HepG2 (cell line): ENCODE data around the gene TSR1. TPM values are rescaled to one million over a fixed set of nuclear protein-coding genes. Genes with fewer than 3 reads are reported as not detected.

Source experiments
- ATAC-seq: fragments of 200-7000 bp; cut with Tn5 transposase; 3 replicates; pipeline ENCODE4 v1.9.1; 2020; ENCODE audit warnings: mild to moderate bottlenecking, moderate library complexity
- BruUV-seq: library from RNA; stranded (reverse); fragments of 400-500 nt; replicated peaks from 2 replicates; lab custom pipeline; 2021; lab: Mats Ljungman, UMichigan
- CTCF ChIA-PET: fragments of 300-600 bp; formaldehyde crosslinking; extraction: SDS; loops from one replicate; lab custom pipeline; 2021; ENCODE audit warnings: low total read pairs, inconsistent platforms, low intra/inter-chr PET ratio; lab: Yijun Ruan, JAX
- POLR2A ChIA-PET: fragments of 350-600 bp; sonication (Branson Sonifier 250); formaldehyde crosslinking; loops from one replicate; lab custom pipeline; 2020; ENCODE audit warnings: antibody characterized with exemption, inconsistent platforms; lab: Yijun Ruan, JAX
- DNase-seq: peaks from one replicate; pipeline ENCODE4 v3.0.0-alpha.2; 2015; ENCODE audit warnings: low spot score
- FAIRE-seq: peaks from 3 replicates; lab custom pipeline; 2011; peaks lifted over from hg19 to GRCh38; lab: Jason Lieb, UNC
- H2AFZ ChIP-seq: one replicate; pipeline ENCODE4 v1.6.1; 2011; ENCODE audit warnings: low read length, inconsistent platforms
- H3K27ac ChIP-seq: fragments of 300-600 bp; 3 replicates; pipeline ENCODE4 v1.8.0; 2011; ENCODE audit warnings: mixed run types, mild to moderate bottlenecking, mixed read lengths, low read length, inconsistent platforms; ENCODE audit not compliant: insufficient read depth; ENCODE audit errors: extremely low read length
- H3K27me3 ChIP-seq, 2 experiments: fragments of 200-600 bp in 1 of 2; 2 replicates in 1 of 2; 3 replicates in 1 of 2; pipeline versions ENCODE4 v1.6.0 to v1.8.0; 2011; ENCODE audit warnings: low read length in 2 of 2, mild to moderate bottlenecking in 2 of 2, moderate library complexity in 2 of 2, inconsistent platforms in 1 of 2; ENCODE audit not compliant: insufficient read depth in 2 of 2, control insufficient read depth in 1 of 2
- H3K36me3 ChIP-seq, 2 experiments: fragments of 200-600 bp in 1 of 2; replicated peaks in 1 of 2; 2 replicates in 1 of 2; 3 replicates in 1 of 2; pipeline versions ENCODE4 v1.5.1 to v1.8.0; 2011; ENCODE audit warnings: low read length in 2 of 2, inconsistent platforms in 1 of 2; ENCODE audit not compliant: insufficient read depth in 2 of 2, control insufficient read depth in 1 of 2
- H3K4me1 ChIP-seq: 2 replicates; pipeline ENCODE4 v1.5.1; 2012; ENCODE audit warnings: low read length, inconsistent platforms; ENCODE audit not compliant: insufficient read depth
- H3K4me2 ChIP-seq: 2 replicates; pipeline ENCODE4 v1.6.0; 2011; ENCODE audit warnings: low read depth, low read length, inconsistent platforms
- H3K4me3 ChIP-seq, 3 experiments: fragments of 200-600 bp in 1 of 3; sonication (generic), shearing (Covaris generic) in 1 of 3; replicated peaks in 1 of 3; 2 replicates each; pipeline ENCODE4 v1.5.1; 2011 to 2016; ENCODE audit warnings: low read length in 3 of 3, inconsistent platforms in 2 of 3, low read depth in 2 of 3, mild to moderate bottlenecking in 2 of 3, control low read depth in 1 of 3, mixed read lengths in 1 of 3; ENCODE audit not compliant: insufficient read depth in 1 of 3
- H3K79me2 ChIP-seq: one replicate; pipeline ENCODE4 v1.6.1; 2011; ENCODE audit warnings: low read length, inconsistent platforms; ENCODE audit not compliant: insufficient read depth
- H3K9ac ChIP-seq: 2 replicates; pipeline ENCODE4 v1.6.0; 2011; ENCODE audit warnings: mild to moderate bottlenecking, low read depth, low read length, inconsistent platforms; ENCODE audit not compliant: insufficient read depth
- H3K9me3 ChIP-seq: 2 replicates; pipeline ENCODE4 v1.5.1; 2012; ENCODE audit warnings: mild to moderate bottlenecking, low read length
- H4K20me1 ChIP-seq: 2 replicates; pipeline ENCODE4 v1.6.0; 2011; ENCODE audit warnings: inconsistent platforms, mild to moderate bottlenecking, low read length, moderate library complexity; ENCODE audit not compliant: insufficient read depth
- BCL6 ChIP-seq: IDR thresholded peaks from 2 replicates; pipeline ENCODE4 v1.6.1; 2016; ENCODE audit warnings: missing genetic modification reagents, missing compliant biosample characterization
- LCORL ChIP-seq, 2 experiments: fragments of 450-650 bp in 1 of 2; sonication (generic) in 1 of 2; formaldehyde crosslinking in 1 of 2; IDR thresholded peaks; 2 replicates each; pipeline versions ENCODE4 v1.5.0 to v1.6.1; 2017 to 2020; ENCODE audit warnings: antibody characterized with exemption in 1 of 2, missing genetic modification reagents in 1 of 2
- ZNF530 ChIP-seq: sonication (generic); formaldehyde crosslinking; IDR thresholded peaks from 2 replicates; pipeline ENCODE4 v1.5.0; 2020; ENCODE audit warnings: low read depth, mild to moderate bottlenecking, missing genetic modification reagents
- WGBS: methylation state at CpG from one replicate; pipeline ENCODE4 v1.1.6; 2017; ENCODE audit warnings: low lambda C conversion rate; 5-methylcytosine and 5-hydroxymethylcytosine counted together
- in situ Hi-C: cut with HindIII; loops from 2 replicates; pipeline ENCODE4 v1.10.0; 2017; ENCODE audit warnings: low pct_unique_long_range_greater_than_20kb; ENCODE audit not compliant: extremely low pct_ligation_motif_present
- intact Hi-C: fragments of 100-400 bp; cut with micrococcal nuclease; formaldehyde crosslinking; loops from one replicate; pipeline ENCODE4 v1.10.0; 2022; ENCODE audit not compliant: unreplicated experiment
- polyA plus RNA-seq, 8 experiments: library from polyadenylated mRNA; depleted of rRNA in 3 of 8; stranded (reverse) in 7 of 8; unstranded in 1 of 8; fragments of >200 nt; fragmentation: Illumina TruSeq in 4 of 8; extraction: Trizol in 4 of 8; gene quantifications; 2 replicates each; pipeline versions ENCODE4 v1.2.1 to v1.2.3, GENCODE V29; 2011 to 2016; ENCODE audit warnings: low read depth in 4 of 8, missing spikeins in 1 of 8, mixed read lengths in 1 of 8; ENCODE audit not compliant: insufficient read depth in 1 of 8
- total RNA-seq, 5 experiments: library from RNA; depleted of rRNA; stranded (reverse); fragments of >200 nt; fragmentation: Illumina TruSeq; extraction: Trizol; gene quantifications; 2 replicates each; pipeline ENCODE4 v1.2.3, GENCODE V29; 2016; ENCODE audit warnings: low read depth in 1 of 5
- TF ChIP-seq, protein P1 (sequence below): sonication (generic); formaldehyde crosslinking; IDR thresholded peaks from 2 replicates; pipeline ENCODE4 v1.8.1; 2023; ENCODE audit warnings: mild to moderate bottlenecking, inconsistent platforms, moderate library complexity, missing genetic modification reagents, borderline replicate concordance
- TF ChIP-seq, protein P2 (sequence below): sonication (generic); formaldehyde crosslinking; IDR thresholded peaks from 2 replicates; pipeline ENCODE4 v1.4.0; 2020; ENCODE audit warnings: missing genetic modification reagents, borderline replicate concordance
- TF ChIP-seq, protein P3 (sequence below): sonication (generic); formaldehyde crosslinking; IDR thresholded peaks from 2 replicates; pipeline ENCODE4 v1.4.0; 2020; ENCODE audit warnings: missing genetic modification reagents
- TF ChIP-seq, protein P4 (sequence below): sonication (generic); formaldehyde crosslinking; IDR thresholded peaks from 2 replicates; pipeline ENCODE4 v1.4.0; 2020; ENCODE audit warnings: missing genetic modification reagents, borderline replicate concordance

TSR1 gene
- total and polyA plus RNA-seq, 2 of the 13 experiments (the other 11 are each of a cell fraction or from before 2014, with no cell fraction given) = 7.1 to 65.8 TPM

DNA sequence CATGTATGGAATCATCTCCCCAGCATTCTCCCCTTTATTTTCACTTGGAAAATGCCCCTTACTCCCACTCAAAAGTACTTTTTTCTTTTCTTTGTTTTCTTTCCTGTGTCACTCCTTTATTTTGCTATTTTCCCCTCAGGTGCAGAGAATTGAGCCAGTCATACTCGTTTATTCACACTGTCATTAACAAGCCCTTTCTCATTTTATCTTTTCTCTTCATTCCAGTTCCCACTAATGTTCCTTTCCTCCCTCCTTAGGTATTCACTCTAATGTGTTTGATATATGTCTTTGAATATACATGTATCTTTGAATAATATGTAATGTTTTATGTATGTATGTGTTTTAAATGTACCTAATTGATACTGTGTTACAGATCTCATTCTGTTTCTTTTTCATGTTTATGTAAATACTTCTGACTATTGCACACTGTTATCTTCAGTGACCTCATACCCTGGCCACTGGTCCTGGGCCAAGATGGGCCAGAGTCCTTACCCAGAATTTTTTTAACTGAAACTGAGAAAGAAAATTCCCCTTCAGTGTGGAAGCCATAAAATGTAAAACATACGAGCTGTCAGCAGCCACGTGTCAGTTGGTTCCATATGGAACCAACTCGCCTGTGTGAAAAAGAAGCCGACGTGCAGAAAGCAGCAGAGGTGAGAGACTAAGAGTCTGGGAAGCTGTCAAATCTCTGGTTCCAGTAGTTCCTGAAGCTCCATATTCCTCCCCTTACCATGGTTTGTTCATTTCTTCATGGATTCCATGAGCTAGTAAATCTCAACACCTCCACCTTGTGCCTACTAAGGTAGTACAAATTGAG is 26.7 kb downstream of the TSR1 start:
- Histone ChIP-seq H3K27ac (no peak overlapping the region), H3K36me3 (no peaks in the 10 kb centered on the region), H2AFZ (no peak overlapping the region), H3K4me3 (no peak overlapping the region), H4K20me1 (no peaks in the 10 kb centered on the region), H3K9ac (no peak overlapping the region), H3K79me2 (no peaks in the 10 kb centered on the region), H3K4me2 (no peak overlapping the region), H3K27me3 (no peaks in the 10 kb centered on the region), H3K4me1 (peaks cover 11% of the 10 kb centered on the region; the same call in 1 of the 2 replicates), H3K9me3 (no peaks in the 10 kb centered on the region)
- in situ Hi-C loops (no loop called here), intact Hi-C loops (no loop called here)
- 81% methylated on average over 6 of the region's 6 CpGs for WGBS
- TF ChIP-seq BCL6 (CRISPR knock-in tag) (no peak), LCORL (IDR thresholded peaks at IDR 0.05) (no peak), LCORL (CRISPR knock-in tag; IDR thresholded peaks at IDR 0.05) (no peak)
- TF ChIP-seq, protein P1, sequence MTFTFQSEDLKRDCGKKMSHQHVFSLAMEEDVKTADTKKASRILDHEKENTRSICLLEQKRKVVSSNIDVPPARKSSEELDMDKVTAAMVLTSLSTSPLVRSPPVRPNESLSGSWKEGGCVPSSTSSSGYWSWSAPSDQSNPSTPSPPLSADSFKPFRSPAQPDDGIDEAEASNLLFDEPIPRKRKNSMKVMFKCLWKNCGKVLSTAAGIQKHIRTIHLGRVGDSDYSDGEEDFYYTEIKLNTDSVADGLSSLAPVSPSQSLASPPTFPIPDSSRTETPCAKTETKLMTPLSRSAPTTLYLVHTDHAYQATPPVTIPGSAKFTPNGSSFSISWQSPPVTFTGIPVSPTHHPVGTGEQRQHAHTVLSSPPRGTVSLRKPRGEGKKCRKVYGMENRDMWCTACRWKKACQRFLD = no peak
- DNase-seq (no peak), FAIRE-seq (no peak), ATAC-seq (no peak)
- BruUV-seq = no TSS peak
- ChIA-PET POLR2A (no interaction called here), CTCF (no interaction called here)

DNA sequence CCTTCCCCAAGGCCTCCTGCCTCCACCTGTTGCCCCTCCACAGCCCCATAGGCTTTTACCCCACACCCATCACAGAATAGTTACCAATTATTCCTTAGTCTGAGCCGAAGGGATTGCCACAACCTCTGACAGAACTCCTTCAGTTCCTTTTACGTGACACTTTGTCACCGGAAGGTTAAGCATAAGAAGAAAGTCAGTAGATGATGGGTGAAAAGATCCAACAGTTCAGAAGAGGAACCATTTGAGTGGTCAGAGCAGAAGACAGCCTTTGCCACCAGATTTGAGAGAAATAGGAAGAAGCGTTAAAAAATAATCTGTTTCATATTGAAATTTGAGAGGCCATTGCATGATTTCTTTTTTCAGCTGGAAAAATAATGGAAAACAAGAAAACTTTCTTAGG is 31.3 kb downstream of the TSR1 start:
- H3K4me3 ChIP-seq = no peak overlapping the region
- no peak for FAIRE-seq
- WGBS = 96% methylated on average over 4 of the region's 4 CpGs
- H2AFZ ChIP-seq = no peak overlapping the region
- H3K4me2 ChIP-seq = peak overlapping the region; percentile 81; the same call in 1 of the 2 replicates
- intact Hi-C loops = no loop called here
- no peaks in the 10 kb centered on the region for H3K9me3 ChIP-seq
- no peaks in the 10 kb centered on the region; a peak in 1 of 5 replicates for H3K27me3 ChIP-seq
- peaks cover 32% of the 10 kb centered on the region for H3K4me1 ChIP-seq
- in situ Hi-C loops = no loop called here
- BruUV-seq = TSS peak; percentile 88
- H3K79me2 ChIP-seq = peaks cover 19% of the 10 kb centered on the region
- H3K36me3 ChIP-seq = peaks cover 0 to 9% of the 10 kb centered on the region in 2 experiments; a peak in 1 of 5 replicates
- no peak overlapping the region for H3K9ac ChIP-seq
- H3K27ac ChIP-seq = no peak overlapping the region
- ATAC-seq = no peak
- 0 out of 2 replicates have a peak, but pooled peaks cover 3% of the 10 kb centered on the region for H4K20me1 ChIP-seq
- ChIA-PET CTCF (no interaction called here), POLR2A (interaction anchor here (1.8 to 3.0 kb wide), 2 partner anchors 19 to 31 kb away, joined by 6 to 23 read pairs; partner anchors contain the start of gene TSR1)
- DNase-seq = no peak
- TF ChIP-seq ZNF530 (CRISPR knock-in tag) = no peak
- TF ChIP-seq, protein P2, sequence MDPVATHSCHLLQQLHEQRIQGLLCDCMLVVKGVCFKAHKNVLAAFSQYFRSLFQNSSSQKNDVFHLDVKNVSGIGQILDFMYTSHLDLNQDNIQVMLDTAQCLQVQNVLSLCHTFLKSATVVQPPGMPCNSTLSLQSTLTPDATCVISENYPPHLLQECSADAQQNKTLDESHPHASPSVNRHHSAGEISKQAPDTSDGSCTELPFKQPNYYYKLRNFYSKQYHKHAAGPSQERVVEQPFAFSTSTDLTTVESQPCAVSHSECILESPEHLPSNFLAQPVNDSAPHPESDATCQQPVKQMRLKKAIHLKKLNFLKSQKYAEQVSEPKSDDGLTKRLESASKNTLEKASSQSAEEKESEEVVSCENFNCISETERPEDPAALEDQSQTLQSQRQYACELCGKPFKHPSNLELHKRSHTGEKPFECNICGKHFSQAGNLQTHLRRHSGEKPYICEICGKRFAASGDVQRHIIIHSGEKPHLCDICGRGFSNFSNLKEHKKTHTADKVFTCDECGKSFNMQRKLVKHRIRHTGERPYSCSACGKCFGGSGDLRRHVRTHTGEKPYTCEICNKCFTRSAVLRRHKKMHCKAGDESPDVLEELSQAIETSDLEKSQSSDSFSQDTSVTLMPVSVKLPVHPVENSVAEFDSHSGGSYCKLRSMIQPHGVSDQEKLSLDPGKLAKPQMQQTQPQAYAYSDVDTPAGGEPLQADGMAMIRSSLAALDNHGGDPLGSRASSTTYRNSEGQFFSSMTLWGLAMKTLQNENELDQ (CRISPR knock-in tag) = no peak
- TF ChIP-seq, protein P3, sequence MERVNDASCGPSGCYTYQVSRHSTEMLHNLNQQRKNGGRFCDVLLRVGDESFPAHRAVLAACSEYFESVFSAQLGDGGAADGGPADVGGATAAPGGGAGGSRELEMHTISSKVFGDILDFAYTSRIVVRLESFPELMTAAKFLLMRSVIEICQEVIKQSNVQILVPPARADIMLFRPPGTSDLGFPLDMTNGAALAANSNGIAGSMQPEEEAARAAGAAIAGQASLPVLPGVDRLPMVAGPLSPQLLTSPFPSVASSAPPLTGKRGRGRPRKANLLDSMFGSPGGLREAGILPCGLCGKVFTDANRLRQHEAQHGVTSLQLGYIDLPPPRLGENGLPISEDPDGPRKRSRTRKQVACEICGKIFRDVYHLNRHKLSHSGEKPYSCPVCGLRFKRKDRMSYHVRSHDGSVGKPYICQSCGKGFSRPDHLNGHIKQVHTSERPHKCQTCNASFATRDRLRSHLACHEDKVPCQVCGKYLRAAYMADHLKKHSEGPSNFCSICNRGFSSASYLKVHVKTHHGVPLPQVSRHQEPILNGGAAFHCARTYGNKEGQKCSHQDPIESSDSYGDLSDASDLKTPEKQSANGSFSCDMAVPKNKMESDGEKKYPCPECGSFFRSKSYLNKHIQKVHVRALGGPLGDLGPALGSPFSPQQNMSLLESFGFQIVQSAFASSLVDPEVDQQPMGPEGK (CRISPR knock-in tag) = no peak
- TF ChIP-seq, protein P4, sequence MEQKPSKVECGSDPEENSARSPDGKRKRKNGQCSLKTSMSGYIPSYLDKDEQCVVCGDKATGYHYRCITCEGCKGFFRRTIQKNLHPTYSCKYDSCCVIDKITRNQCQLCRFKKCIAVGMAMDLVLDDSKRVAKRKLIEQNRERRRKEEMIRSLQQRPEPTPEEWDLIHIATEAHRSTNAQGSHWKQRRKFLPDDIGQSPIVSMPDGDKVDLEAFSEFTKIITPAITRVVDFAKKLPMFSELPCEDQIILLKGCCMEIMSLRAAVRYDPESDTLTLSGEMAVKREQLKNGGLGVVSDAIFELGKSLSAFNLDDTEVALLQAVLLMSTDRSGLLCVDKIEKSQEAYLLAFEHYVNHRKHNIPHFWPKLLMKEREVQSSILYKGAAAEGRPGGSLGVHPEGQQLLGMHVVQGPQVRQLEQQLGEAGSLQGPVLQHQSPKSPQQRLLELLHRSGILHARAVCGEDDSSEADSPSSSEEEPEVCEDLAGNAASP (CRISPR knock-in tag) = no peak
